H1 (cell line): ENCODE measurements around the gene SLC35E3. TPM values are rescaled to one million over a fixed set of nuclear protein-coding genes. Genes with fewer than 3 reads are reported as not detected.

Source experiments
- CTCF ChIA-PET: fragments of 300-600 bp; sonication (Branson Sonifier 250); formaldehyde crosslinking; loops from one replicate; lab custom pipeline; 2021; ENCODE audit not compliant: partially characterized antibody; lab: Charles Lee
- POLR2A ChIA-PET: fragments of 300-600 bp; sonication (Branson Sonifier 250); formaldehyde crosslinking; loops from one replicate; lab custom pipeline; 2021; ENCODE audit warnings: inconsistent platforms; ENCODE audit not compliant: partially characterized antibody; lab: Charles Lee
- DNase-seq, 2 experiments: peaks; one replicate each; pipeline versions ENCODE4 v3.0.0 to v3.0.0-alpha.2; 2010 to 2022; ENCODE audit warnings: low spot score in 2 of 2, low read depth in 1 of 2, mixed read lengths in 1 of 2
- FAIRE-seq: peaks from 2 replicates; lab custom pipeline; 2011; peaks lifted over from hg19 to GRCh38; lab: Jason Lieb, UNC
- H2AFZ ChIP-seq: 2 replicates; pipeline ENCODE4 v1.8.1; 2012; ENCODE audit warnings: low read length, inconsistent platforms
- H2AK5ac ChIP-seq: 2 replicates; pipeline ENCODE4 v1.6.1; 2013; ENCODE audit warnings: low read depth, low read length
- H2BK120ac ChIP-seq: replicated peaks from 2 replicates; pipeline ENCODE3; 2013; ENCODE audit warnings: low read depth, low read length, inconsistent platforms
- H2BK12ac ChIP-seq: 2 replicates; pipeline ENCODE4 v1.6.1; 2013; ENCODE audit warnings: low read depth, low read length
- H2BK15ac ChIP-seq: 2 replicates; pipeline ENCODE4 v1.6.1; 2013; ENCODE audit warnings: low read length
- H2BK20ac ChIP-seq: 2 replicates; pipeline ENCODE4 v1.6.1; 2013; ENCODE audit warnings: low read length
- H2BK5ac ChIP-seq: 2 replicates; pipeline ENCODE4 v1.6.1; 2013; ENCODE audit warnings: low read depth, low read length
- H3K14ac ChIP-seq: 2 replicates; pipeline ENCODE4 v1.6.1; 2013; ENCODE audit warnings: inconsistent platforms; ENCODE audit not compliant: insufficient read length
- H3K18ac ChIP-seq: 2 replicates; pipeline ENCODE4 v1.6.1; 2013; ENCODE audit warnings: low read length; ENCODE audit errors: extremely low read depth
- H3K23ac ChIP-seq: 2 replicates; pipeline ENCODE4 v1.6.1; 2013; ENCODE audit warnings: inconsistent platforms; ENCODE audit not compliant: insufficient read length
- H3K23me2 ChIP-seq: 2 replicates; pipeline ENCODE4 v1.6.1; 2013; ENCODE audit warnings: low read depth, low read length
- H3K27ac ChIP-seq: 2 replicates; pipeline ENCODE4 v1.6.1; 2011; ENCODE audit warnings: low read depth, low read length, inconsistent platforms
- H3K27me3 ChIP-seq, 4 experiments: replicated peaks in 1 of 4; 1 replicate in 1 of 4; 2 replicates in 3 of 4; pipeline versions ENCODE4 v1.6.1 to v1.8.1; 2011 to 2013; ENCODE audit warnings: low read length in 3 of 4, mild to moderate bottlenecking in 3 of 4, inconsistent platforms in 2 of 4, mixed read lengths in 2 of 4, moderate library complexity in 1 of 4; ENCODE audit not compliant: control insufficient read depth in 3 of 4, insufficient read depth in 3 of 4; ENCODE audit errors: extremely low read depth in 1 of 4
- H3K36me3 ChIP-seq, 4 experiments: 2 replicates each; pipeline versions ENCODE4 v1.6.1 to v1.8.1; 2011 to 2013; ENCODE audit warnings: mild to moderate bottlenecking in 4 of 4, low read length in 3 of 4, moderate library complexity in 2 of 4, control low read depth in 1 of 4, inconsistent platforms in 1 of 4; ENCODE audit not compliant: insufficient read depth in 4 of 4, control insufficient read depth in 2 of 4
- H3K4ac ChIP-seq: replicated peaks from 2 replicates; pipeline ENCODE3; 2013; ENCODE audit warnings: low read length, low read depth, mixed read lengths, inconsistent platforms; ENCODE audit not compliant: insufficient read length
- H3K4me1 ChIP-seq, 4 experiments: replicated peaks in 1 of 4; 1 replicate in 1 of 4; 2 replicates in 3 of 4; pipeline versions ENCODE4 v1.6.1 to v1.8.1; 2011 to 2013; ENCODE audit warnings: low read length in 3 of 4, inconsistent platforms in 2 of 4, mixed read lengths in 1 of 4; ENCODE audit not compliant: insufficient read depth in 4 of 4, control insufficient read depth in 3 of 4
- H3K4me2 ChIP-seq, 2 experiments: 2 replicates each; pipeline versions ENCODE4 v1.6.1 to v1.8.1; 2011 to 2013; ENCODE audit warnings: low read depth in 2 of 2, low read length in 2 of 2, control low read depth in 1 of 2, inconsistent platforms in 1 of 2, mild to moderate bottlenecking in 1 of 2; ENCODE audit not compliant: insufficient read depth in 1 of 2
- H3K4me3 ChIP-seq, 4 experiments: fragments of 200-600, 300-600 bp in 1 of 4; sonication (generic), shearing (Covaris generic), sonication (Bioruptor Twin) in 1 of 4; 2 replicates each; pipeline versions ENCODE4 v1.5.1 to v1.8.1; 2011 to 2016; ENCODE audit warnings: low read length in 4 of 4, low read depth in 3 of 4, control low read depth in 2 of 4, inconsistent platforms in 2 of 4, mild to moderate bottlenecking in 2 of 4, mixed read lengths in 1 of 4, moderate library complexity in 1 of 4; ENCODE audit not compliant: insufficient read depth in 2 of 4; ENCODE audit errors: extremely low read depth in 1 of 4
- H3K56ac ChIP-seq: replicated peaks from 2 replicates; pipeline ENCODE3; 2013; ENCODE audit warnings: low read depth, mild to moderate bottlenecking, mixed read lengths, low read length, inconsistent platforms; ENCODE audit not compliant: insufficient read length
- H3K79me1 ChIP-seq: 2 replicates; pipeline ENCODE4 v1.6.1; 2013; ENCODE audit warnings: low read depth, low read length, control low read depth
- H3K79me2 ChIP-seq, 2 experiments: 2 replicates each; pipeline versions ENCODE4 v1.6.1 to v1.8.1; 2012 to 2013; ENCODE audit warnings: low read length in 2 of 2, mild to moderate bottlenecking in 2 of 2, inconsistent platforms in 1 of 2; ENCODE audit not compliant: insufficient read depth in 2 of 2, control insufficient read depth in 1 of 2
- H3K9ac ChIP-seq, 4 experiments: replicated peaks in 1 of 4; 1 replicate in 1 of 4; 2 replicates in 3 of 4; pipeline versions ENCODE4 v1.6.1 to v1.8.1; 2011 to 2013; ENCODE audit warnings: low read depth in 3 of 4, low read length in 3 of 4, control low read depth in 2 of 4, mild to moderate bottlenecking in 2 of 4, moderate library complexity in 2 of 4, inconsistent platforms in 1 of 4; ENCODE audit errors: extremely low read depth in 1 of 4
- H3K9me3 ChIP-seq, 2 experiments: 2 replicates each; pipeline versions ENCODE4 v1.6.1 to v1.8.1; 2012 to 2013; ENCODE audit warnings: mild to moderate bottlenecking in 2 of 2, moderate library complexity in 2 of 2, control low read depth in 1 of 2, inconsistent platforms in 1 of 2, low read depth in 1 of 2, low read length in 1 of 2, mixed read lengths in 1 of 2; ENCODE audit not compliant: insufficient read depth in 2 of 2
- H4K20me1 ChIP-seq, 2 experiments: replicated peaks in 1 of 2; 2 replicates each; pipeline versions ENCODE3 to v1.8.1; 2011 to 2013; ENCODE audit warnings: inconsistent platforms in 2 of 2, low read length in 2 of 2, mild to moderate bottlenecking in 1 of 2; ENCODE audit not compliant: insufficient read depth in 2 of 2, control insufficient read depth in 1 of 2
- H4K5ac ChIP-seq: 2 replicates; pipeline ENCODE4 v1.6.1; 2013; ENCODE audit warnings: low read length, low read depth, mixed read lengths, inconsistent platforms; ENCODE audit not compliant: insufficient read length
- H4K8ac ChIP-seq: 2 replicates; pipeline ENCODE4 v1.8.0; 2013; ENCODE audit warnings: mild to moderate bottlenecking, moderate library complexity, low read length, inconsistent platforms; ENCODE audit not compliant: insufficient read depth; ENCODE audit errors: extremely low read depth
- H4K91ac ChIP-seq: replicated peaks from 2 replicates; pipeline ENCODE3; 2013; ENCODE audit warnings: low read length, mixed read lengths, inconsistent platforms; ENCODE audit not compliant: insufficient read length
- ATF3 ChIP-seq: IDR thresholded peaks from 2 replicates; pipeline ENCODE4 v1.6.1; 2011; ENCODE audit warnings: low read depth, mild to moderate bottlenecking, low read length; ENCODE audit not compliant: insufficient read depth
- BACH1 ChIP-seq: IDR thresholded peaks from 2 replicates; pipeline ENCODE4 v1.6.1; 2012; ENCODE audit warnings: low read length, improper control_type of control experiment
- BRCA1 ChIP-seq: IDR thresholded peaks from 2 replicates; pipeline ENCODE4 v1.6.1; 2012; ENCODE audit warnings: low read depth, low read length, improper control_type of control experiment
- CHD2 ChIP-seq: IDR thresholded peaks from 2 replicates; pipeline ENCODE4 v1.6.1; 2012; ENCODE audit warnings: low read length, improper control_type of control experiment
- E2F6 ChIP-seq: IDR thresholded peaks from 2 replicates; pipeline ENCODE4 v1.6.1; 2012; ENCODE audit warnings: inconsistent platforms
- EZH2 ChIP-seq: fragments of 200-600 bp; sonication (generic); IDR thresholded peaks from 2 replicates; pipeline ENCODE4 v1.7.1; 2012; ENCODE audit warnings: low read depth, mild to moderate bottlenecking, moderate library complexity, low read length, inconsistent platforms; ENCODE audit not compliant: severe bottlenecking
- RAD21 ChIP-seq, 2 experiments: IDR thresholded peaks in 1 of 2; conservative IDR thresholded peaks in 1 of 2; 2 replicates each; pipeline ENCODE4 v1.6.1; 2011; ENCODE audit warnings: low read depth in 2 of 2, low read length in 2 of 2, improper control_type of control experiment in 1 of 2, inconsistent platforms in 1 of 2, mild to moderate bottlenecking in 1 of 2, moderate library complexity in 1 of 2
- RNF2 ChIP-seq: fragments of 200-900, 300-1000 bp; sonication (generic); IDR thresholded peaks from 2 replicates; pipeline ENCODE4 v1.7.1; 2016; ENCODE audit warnings: borderline replicate concordance, low read depth, mild to moderate bottlenecking, antibody characterized with exemption, low read length; ENCODE audit not compliant: poor library complexity, severe bottlenecking; ENCODE audit errors: missing control alignments
- SIN3A ChIP-seq, 2 experiments: IDR thresholded peaks in 1 of 2; conservative IDR thresholded peaks in 1 of 2; 2 replicates each; pipeline ENCODE4 v1.6.1; 2011 to 2012; ENCODE audit warnings: low read length in 2 of 2, improper control_type of control experiment in 1 of 2, low read depth in 1 of 2, mild to moderate bottlenecking in 1 of 2
- SP1 ChIP-seq: IDR thresholded peaks from 2 replicates; pipeline ENCODE4 v1.6.1; 2011; ENCODE audit warnings: low read depth, low read length
- SRF ChIP-seq: IDR thresholded peaks from 2 replicates; pipeline ENCODE4 v1.6.1; 2011; ENCODE audit warnings: mild to moderate bottlenecking, low read depth, low read length, moderate library complexity
- TCF12 ChIP-seq: IDR thresholded peaks from 2 replicates; pipeline ENCODE4 v1.6.1; 2011; ENCODE audit warnings: low read depth, mild to moderate bottlenecking, low read length
- TEAD4 ChIP-seq: IDR thresholded peaks from 2 replicates; pipeline ENCODE4 v1.6.1; 2012; ENCODE audit warnings: low read depth, low read length, inconsistent platforms, mixed read lengths
- WGBS, 2 experiments: shearing (Covaris generic) in 1 of 2; methylation state at CpG; one replicate each; pipeline versions ENCODE4 v1.1.6 to v1.1.7; 2013 to 2015; ENCODE audit warnings: low lambda C conversion rate in 2 of 2, mixed read lengths in 2 of 2, inconsistent platforms in 1 of 2, low coverage in 1 of 2, missing lambda C conversion rate in 1 of 2; ENCODE audit not compliant: insufficient replicate concordance in 2 of 2, insufficient coverage in 1 of 2, insufficient read length in 1 of 2; ENCODE audit errors: extremely low coverage in 1 of 2, missing lambda C conversion rate in 1 of 2; 5-methylcytosine and 5-hydroxymethylcytosine counted together
- polyA plus RNA-seq, 7 experiments: library from polyadenylated mRNA; depleted of rRNA in 3 of 7; stranded (reverse) in 5 of 7; unstranded in 2 of 7; fragments of >200 nt in 5 of 7; fragments of 200-250 nt in 2 of 7; gene quantifications; 1 replicate in 5 of 7; 2 replicates in 1 of 7; 4 replicates in 1 of 7; pipeline versions ENCODE4 v1.2.1 to v1.2.3, GENCODE V29; 2011 to 2013; ENCODE audit warnings: missing spikeins in 2 of 7, mixed read lengths in 2 of 7
- total RNA-seq: library from RNA; stranded (reverse); fragmentation: NEBNext Ultra II Directional; extraction: Animal tissue kit (Norgen Biotek cat#: 25700); gene quantifications from 2 replicates; pipeline ENCODE4 v1.2.1, GENCODE V29; 2021

SLC35E3 gene
- total and polyA plus RNA-seq, 2 of the 8 experiments (the other 6 are each of a cell fraction or from before 2014, with no cell fraction given), result 10.0 to 10.9 TPM

GRCh38 chr12:68765696-68766095 is 19.7 kb downstream of the SLC35E3 start:
- H4K91ac ChIP-seq, result no peak overlapping the region
- H3K27me3 ChIP-seq, result no peaks in the 10 kb centered on the region
- H3K9ac ChIP-seq, result no peak overlapping the region
- no peak overlapping the region for H2BK20ac ChIP-seq
- no peak for FAIRE-seq
- no peak overlapping the region for H3K56ac ChIP-seq
- no peak overlapping the region for H2BK120ac ChIP-seq
- H4K5ac ChIP-seq, result no peak overlapping the region
- H3K4ac ChIP-seq, result no peak overlapping the region
- H3K18ac ChIP-seq, result no peak overlapping the region
- H3K9me3 ChIP-seq, result no peaks in the 10 kb centered on the region
- H2BK15ac ChIP-seq, result no peak overlapping the region
- H3K23ac ChIP-seq, result no peak overlapping the region
- H3K14ac ChIP-seq, result no peak overlapping the region
- POLR2A ChIA-PET, result interaction anchor here (0.7 to 1.1 kb wide), 2 partner anchors 8 to 285 kb away, joined by 4 to 5 read pairs; no protein-coding TSS in a partner anchor
- no peak overlapping the region for H2AK5ac ChIP-seq
- 100% methylated on average over 1 of the region's 1 CpG; no CpG with 5 or more reads in 1 of the 2 experiments for WGBS, 2 experiments
- H3K36me3 ChIP-seq, result peaks cover 0 to 18% (median under 1%) of the 10 kb centered on the region in 4 experiments; a peak in 3 of 8 replicates
- CTCF ChIA-PET, result no interaction called here
- H4K20me1 ChIP-seq, result peaks cover 0 to 2% of the 10 kb centered on the region in 2 experiments
- H4K8ac ChIP-seq, result no peak overlapping the region
- no peak overlapping the region for H2BK12ac ChIP-seq
- H3K27ac ChIP-seq, result no peak overlapping the region
- no peak overlapping the region for H2BK5ac ChIP-seq
- H3K79me1 ChIP-seq, result no peaks in the 10 kb centered on the region
- no peak overlapping the region for H3K4me3 ChIP-seq
- no peak overlapping the region for H2AFZ ChIP-seq
- H3K4me1 ChIP-seq, result no peaks in the 10 kb centered on the region
- no peak for DNase-seq
- no peak overlapping the region for H3K4me2 ChIP-seq
- no peaks in the 10 kb centered on the region for H3K23me2 ChIP-seq
- no peaks in the 10 kb centered on the region for H3K79me2 ChIP-seq
- TF ChIP-seq EZH2 (no peak), BRCA1 (no peak), ATF3 (no peak), SIN3A (conservative IDR thresholded peaks at IDR 0.05 in 1 of 2, IDR thresholded peaks at IDR 0.05 in 1 of 2; ENCODE audit: low read depth in 1 of 2, low read length in 2 of 2) (no peak), RAD21 (IDR thresholded peaks at IDR 0.05 in 1 of 2, conservative IDR thresholded peaks at IDR 0.05 in 1 of 2; ENCODE audit: low read depth in 2 of 2, low read length in 2 of 2) (no peak), CHD2 (no peak), TEAD4 (no peak), BACH1 (no peak), SP1 (no peak), SRF (no peak), E2F6 (no peak), RNF2 (no peak), TCF12 (no peak)
